GM10847 (cell line): ENCODE results near the gene PEA15.

Experiments used
- POLR2A ChIP-seq: IDR thresholded peaks from 2 replicates; pipeline ENCODE4 v1.6.1; 2011; ENCODE audit not compliant: insufficient read length; ENCODE audit errors: extremely low read depth

The PEA15 gene

DNA sequence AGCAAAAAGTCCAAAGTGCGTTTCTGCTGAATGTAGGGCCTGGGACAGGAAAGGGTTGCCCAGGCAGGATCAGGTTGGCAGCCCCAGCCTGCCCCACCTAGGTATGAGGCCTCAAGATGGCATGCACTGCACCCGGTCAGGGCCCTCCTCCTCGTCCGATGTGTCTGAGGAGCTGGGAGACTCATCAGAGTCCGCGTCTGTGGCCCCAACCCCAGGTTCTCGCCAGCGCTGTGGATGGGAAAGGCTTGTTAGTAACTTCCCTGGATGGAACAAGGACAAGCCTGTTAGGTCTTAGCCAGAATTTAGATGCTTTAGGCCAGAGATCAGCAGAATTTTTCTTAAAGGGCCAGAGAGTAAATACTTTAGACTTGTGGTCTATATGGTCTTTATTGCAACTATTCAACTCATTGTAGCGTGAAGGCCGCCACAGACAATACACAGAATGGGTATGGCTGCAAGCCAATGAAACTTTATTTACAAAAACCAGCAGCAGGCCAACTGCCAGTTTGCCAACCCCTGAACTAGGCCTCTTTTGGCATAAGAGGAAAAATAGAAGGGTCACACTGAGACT is 12.4 kb downstream of the PEA15 start:
- TF ChIP-seq POLR2A = no peak

DNA sequence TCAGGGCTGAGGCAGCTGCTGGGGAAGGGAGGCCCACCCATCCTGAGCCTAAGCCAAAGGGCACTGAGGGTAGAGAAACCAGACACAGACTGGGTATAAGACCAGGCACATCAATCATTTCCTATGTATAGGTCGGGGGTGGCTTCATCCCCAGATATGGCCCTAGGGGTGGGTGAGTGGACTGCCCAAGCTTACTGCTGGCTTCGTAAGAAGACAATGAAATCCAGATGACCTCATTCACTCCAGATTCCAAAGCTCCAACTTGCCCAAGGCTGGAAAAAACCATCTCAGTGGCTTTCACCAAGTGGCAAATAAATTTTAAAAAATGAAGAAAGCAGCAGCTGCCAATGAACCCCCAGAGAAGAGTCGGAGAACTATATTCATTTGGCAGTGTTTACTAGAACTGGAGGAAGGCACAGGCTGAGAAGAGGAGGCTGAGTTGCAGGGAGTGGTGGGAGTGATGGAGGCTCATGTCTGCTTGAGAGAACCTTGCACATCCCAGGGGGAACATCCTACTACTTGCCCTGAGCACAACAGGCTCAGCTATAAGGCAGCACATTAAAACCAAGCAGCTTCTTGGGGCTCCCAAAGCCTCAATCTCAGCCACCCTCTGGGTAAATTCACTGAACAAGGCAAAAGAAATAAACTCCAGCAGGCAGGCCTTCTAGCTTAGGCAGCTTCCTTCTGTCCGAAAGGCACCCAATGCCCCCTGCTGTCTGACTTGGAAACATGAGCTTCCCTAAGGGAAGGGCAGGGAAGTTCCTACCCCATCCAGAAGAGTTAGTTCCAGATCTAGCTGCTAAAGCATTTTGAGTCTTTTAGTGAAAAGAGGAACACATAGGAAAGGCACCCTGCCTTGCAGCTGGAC is 14.1 kb downstream of the PEA15 start:
- no peak for TF ChIP-seq POLR2A

DNA sequence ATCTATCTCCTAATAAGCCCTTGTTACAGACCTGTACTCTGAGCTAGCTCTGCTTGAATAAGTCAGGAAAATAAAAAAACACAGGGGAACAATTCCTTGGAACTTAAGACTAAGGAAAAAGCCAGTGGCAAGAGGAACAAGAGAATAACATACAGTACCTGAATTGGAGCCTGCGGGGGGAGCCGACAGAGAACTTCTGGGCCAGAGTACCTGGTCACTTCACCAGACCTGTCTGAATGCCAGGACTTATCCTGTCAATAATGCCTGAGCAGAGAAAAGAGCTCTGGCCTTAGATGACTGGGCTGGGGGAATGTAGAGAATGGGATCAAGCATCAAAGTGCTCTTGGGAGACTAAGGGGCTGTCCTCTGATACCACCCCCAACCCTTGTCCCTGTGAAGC is 15.1 kb downstream of the PEA15 start:
- no peak for TF ChIP-seq POLR2A

GRCh38 chr1:160221089-160221488 is 15.9 kb downstream of the PEA15 start:
- TF ChIP-seq POLR2A = no peak

- no peak for TF ChIP-seq POLR2A
Measured at GRCh38 chr1:160222546-160222945, 17.4 kb downstream of the PEA15 start.

DNA sequence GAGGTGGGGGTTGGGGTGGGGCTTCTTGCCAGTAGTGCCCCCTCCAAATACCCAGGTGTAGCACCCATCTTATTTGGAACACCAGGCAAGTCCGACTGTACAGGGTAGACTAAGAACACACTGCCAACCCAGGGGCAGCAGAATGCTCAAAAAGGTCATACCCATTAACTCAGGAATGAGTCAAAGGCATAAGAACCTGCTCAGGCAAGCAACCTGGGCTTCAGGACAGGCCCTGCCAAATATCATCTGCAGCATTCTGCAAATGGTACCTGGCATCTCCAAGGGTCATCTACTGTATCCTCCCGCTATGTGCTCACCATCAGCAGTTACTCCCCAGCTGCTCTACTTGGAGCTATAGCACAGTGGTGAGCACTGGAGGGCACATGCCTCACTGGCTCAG is 19.4 kb downstream of the PEA15 start:
- TF ChIP-seq POLR2A = no peak

DNA sequence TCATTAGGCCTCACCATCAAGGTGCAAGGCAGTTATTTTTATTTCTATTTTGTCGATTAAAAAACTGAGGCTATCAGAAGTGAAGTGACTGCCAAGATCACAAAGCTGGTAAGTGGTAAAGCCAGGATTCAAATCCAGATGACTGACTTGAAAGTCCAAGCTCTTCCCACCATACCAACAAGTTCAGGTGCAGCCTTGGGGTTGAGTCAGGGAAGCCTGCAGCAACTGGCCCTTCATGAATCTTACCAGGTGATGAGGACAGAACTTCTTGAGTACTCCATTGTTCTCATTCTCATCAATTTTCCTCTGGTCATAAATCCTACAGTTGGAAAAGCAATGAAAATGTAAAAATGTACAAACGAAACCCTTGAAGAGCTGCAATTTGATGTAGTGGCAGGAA is 20.2 kb downstream of the PEA15 start:
- no peak for TF ChIP-seq POLR2A

GRCh38 chr1:160226623-160227022 is 21.4 kb downstream of the PEA15 start:
- no peak for TF ChIP-seq POLR2A

GRCh38 chr1:160227034-160227433 is 21.9 kb downstream of the PEA15 start:
- no peak for TF ChIP-seq POLR2A

- TF ChIP-seq POLR2A = no peak
Measured at GRCh38 chr1:160227561-160227960, 22.4 kb downstream of the PEA15 start.

- TF ChIP-seq POLR2A = no peak
Measured at GRCh38 chr1:160228431-160228830, 23.2 kb downstream of the PEA15 start.

GRCh38 chr1:160232911-160233310 is 27.7 kb downstream of the PEA15 start:
- TF ChIP-seq POLR2A = no peak

GRCh38 chr1:160236806-160237205 is 31.6 kb downstream of the PEA15 start:
- no peak for TF ChIP-seq POLR2A

DNA sequence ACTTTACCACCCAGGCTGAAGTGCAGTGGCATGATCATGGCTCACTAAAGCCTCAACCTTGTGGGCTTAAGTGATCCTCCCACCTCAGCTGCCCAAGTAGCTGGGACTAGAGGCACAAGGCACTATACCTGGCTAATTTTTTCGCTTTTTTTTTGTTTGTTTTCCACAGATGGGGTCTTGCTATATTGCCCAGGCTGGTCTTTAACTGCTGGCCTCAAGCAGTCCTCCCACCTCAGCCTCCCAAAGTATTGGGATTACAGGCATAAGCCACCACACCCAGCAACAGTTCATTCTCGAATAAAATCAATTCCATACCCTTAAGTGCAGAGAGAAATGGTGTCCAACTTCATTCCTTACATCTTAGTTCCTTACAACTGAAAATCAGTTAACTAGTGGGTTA is 32.4 kb downstream of the PEA15 start:
- no peak for TF ChIP-seq POLR2A

- TF ChIP-seq POLR2A = no peak
Measured at GRCh38 chr1:160238408-160238807, 33.2 kb downstream of the PEA15 start.

DNA sequence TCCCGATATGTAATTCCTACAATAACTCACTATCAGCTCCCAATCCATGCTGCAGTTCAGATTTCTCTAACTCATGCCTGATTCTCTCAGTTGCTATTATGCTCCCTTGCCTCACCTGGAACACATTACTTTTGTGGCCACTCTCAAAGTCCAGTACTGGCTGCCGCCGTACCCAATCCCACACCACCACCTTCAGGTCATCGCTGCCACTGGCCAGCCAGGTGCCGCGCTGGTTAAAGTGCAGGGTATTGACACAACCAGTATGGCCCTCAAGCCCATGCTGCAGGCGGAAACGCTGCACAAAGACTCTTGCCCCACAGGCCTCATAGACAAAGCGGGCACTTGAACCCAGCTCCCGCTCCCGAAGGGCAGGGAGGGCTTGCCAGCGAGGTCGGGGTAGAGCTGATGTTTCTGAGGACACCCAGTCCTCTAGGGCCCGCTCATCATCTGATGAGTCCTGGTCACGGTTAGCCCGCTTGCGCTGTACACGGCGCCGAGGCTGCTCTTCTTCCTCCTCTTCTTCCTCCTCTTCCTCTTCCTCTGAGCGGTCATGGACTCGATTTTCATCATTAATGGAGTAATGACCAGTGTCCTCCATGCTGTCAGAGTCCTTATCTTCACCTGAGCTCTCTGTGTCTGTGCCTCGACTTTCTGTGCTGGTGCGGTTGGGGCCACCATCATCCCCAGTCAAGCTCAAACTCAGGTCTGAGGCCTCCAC is 34.6 kb downstream of the PEA15 start:
- no peak for TF ChIP-seq POLR2A
